H1 (cell line): ENCODE results near the gene ABCA2. TPM values are rescaled to one million over a fixed set of nuclear protein-coding genes. Genes with fewer than 3 reads are reported as not detected.

Experiments used
- CTCF ChIA-PET: fragments of 300-600 bp; sonication (Branson Sonifier 250); formaldehyde crosslinking; loops from one replicate; lab custom pipeline; 2021; ENCODE audit not compliant: partially characterized antibody; lab: Charles Lee
- POLR2A ChIA-PET: fragments of 300-600 bp; sonication (Branson Sonifier 250); formaldehyde crosslinking; loops from one replicate; lab custom pipeline; 2021; ENCODE audit warnings: inconsistent platforms; ENCODE audit not compliant: partially characterized antibody; lab: Charles Lee
- DNase-seq, 2 experiments: peaks; one replicate each; pipeline versions ENCODE4 v3.0.0 to v3.0.0-alpha.2; 2010 to 2022; ENCODE audit warnings: low spot score in 2 of 2, low read depth in 1 of 2, mixed read lengths in 1 of 2
- FAIRE-seq: peaks from 2 replicates; lab custom pipeline; 2011; peaks lifted over from hg19 to GRCh38; lab: Jason Lieb, UNC
- H2AFZ ChIP-seq: 2 replicates; pipeline ENCODE4 v1.8.1; 2012; ENCODE audit warnings: low read length, inconsistent platforms
- H2AK5ac ChIP-seq: 2 replicates; pipeline ENCODE4 v1.6.1; 2013; ENCODE audit warnings: low read depth, low read length
- H2BK120ac ChIP-seq: replicated peaks from 2 replicates; pipeline ENCODE3; 2013; ENCODE audit warnings: low read depth, low read length, inconsistent platforms
- H2BK12ac ChIP-seq: 2 replicates; pipeline ENCODE4 v1.6.1; 2013; ENCODE audit warnings: low read depth, low read length
- H2BK15ac ChIP-seq: 2 replicates; pipeline ENCODE4 v1.6.1; 2013; ENCODE audit warnings: low read length
- H2BK20ac ChIP-seq: 2 replicates; pipeline ENCODE4 v1.6.1; 2013; ENCODE audit warnings: low read length
- H2BK5ac ChIP-seq: 2 replicates; pipeline ENCODE4 v1.6.1; 2013; ENCODE audit warnings: low read depth, low read length
- H3K14ac ChIP-seq: 2 replicates; pipeline ENCODE4 v1.6.1; 2013; ENCODE audit warnings: inconsistent platforms; ENCODE audit not compliant: insufficient read length
- H3K18ac ChIP-seq: 2 replicates; pipeline ENCODE4 v1.6.1; 2013; ENCODE audit warnings: low read length; ENCODE audit errors: extremely low read depth
- H3K23ac ChIP-seq: 2 replicates; pipeline ENCODE4 v1.6.1; 2013; ENCODE audit warnings: inconsistent platforms; ENCODE audit not compliant: insufficient read length
- H3K23me2 ChIP-seq: 2 replicates; pipeline ENCODE4 v1.6.1; 2013; ENCODE audit warnings: low read depth, low read length
- H3K27ac ChIP-seq: 2 replicates; pipeline ENCODE4 v1.6.1; 2011; ENCODE audit warnings: low read depth, low read length, inconsistent platforms
- H3K27me3 ChIP-seq, 4 experiments: replicated peaks in 1 of 4; 1 replicate in 1 of 4; 2 replicates in 3 of 4; pipeline versions ENCODE4 v1.6.1 to v1.8.1; 2011 to 2013; ENCODE audit warnings: low read length in 3 of 4, mild to moderate bottlenecking in 3 of 4, inconsistent platforms in 2 of 4, mixed read lengths in 2 of 4, moderate library complexity in 1 of 4; ENCODE audit not compliant: control insufficient read depth in 3 of 4, insufficient read depth in 3 of 4; ENCODE audit errors: extremely low read depth in 1 of 4
- H3K36me3 ChIP-seq, 4 experiments: 2 replicates each; pipeline versions ENCODE4 v1.6.1 to v1.8.1; 2011 to 2013; ENCODE audit warnings: mild to moderate bottlenecking in 4 of 4, low read length in 3 of 4, moderate library complexity in 2 of 4, control low read depth in 1 of 4, inconsistent platforms in 1 of 4; ENCODE audit not compliant: insufficient read depth in 4 of 4, control insufficient read depth in 2 of 4
- H3K4ac ChIP-seq: replicated peaks from 2 replicates; pipeline ENCODE3; 2013; ENCODE audit warnings: low read length, low read depth, mixed read lengths, inconsistent platforms; ENCODE audit not compliant: insufficient read length
- H3K4me1 ChIP-seq, 4 experiments: replicated peaks in 1 of 4; 1 replicate in 1 of 4; 2 replicates in 3 of 4; pipeline versions ENCODE4 v1.6.1 to v1.8.1; 2011 to 2013; ENCODE audit warnings: low read length in 3 of 4, inconsistent platforms in 2 of 4, mixed read lengths in 1 of 4; ENCODE audit not compliant: insufficient read depth in 4 of 4, control insufficient read depth in 3 of 4
- H3K4me2 ChIP-seq, 2 experiments: 2 replicates each; pipeline versions ENCODE4 v1.6.1 to v1.8.1; 2011 to 2013; ENCODE audit warnings: low read depth in 2 of 2, low read length in 2 of 2, control low read depth in 1 of 2, inconsistent platforms in 1 of 2, mild to moderate bottlenecking in 1 of 2; ENCODE audit not compliant: insufficient read depth in 1 of 2
- H3K4me3 ChIP-seq, 4 experiments: fragments of 200-600, 300-600 bp in 1 of 4; sonication (generic), shearing (Covaris generic), sonication (Bioruptor Twin) in 1 of 4; 2 replicates each; pipeline versions ENCODE4 v1.5.1 to v1.8.1; 2011 to 2016; ENCODE audit warnings: low read length in 4 of 4, low read depth in 3 of 4, control low read depth in 2 of 4, inconsistent platforms in 2 of 4, mild to moderate bottlenecking in 2 of 4, mixed read lengths in 1 of 4, moderate library complexity in 1 of 4; ENCODE audit not compliant: insufficient read depth in 2 of 4; ENCODE audit errors: extremely low read depth in 1 of 4
- H3K56ac ChIP-seq: replicated peaks from 2 replicates; pipeline ENCODE3; 2013; ENCODE audit warnings: low read depth, mild to moderate bottlenecking, mixed read lengths, low read length, inconsistent platforms; ENCODE audit not compliant: insufficient read length
- H3K79me1 ChIP-seq: 2 replicates; pipeline ENCODE4 v1.6.1; 2013; ENCODE audit warnings: low read depth, low read length, control low read depth
- H3K79me2 ChIP-seq, 2 experiments: 2 replicates each; pipeline versions ENCODE4 v1.6.1 to v1.8.1; 2012 to 2013; ENCODE audit warnings: low read length in 2 of 2, mild to moderate bottlenecking in 2 of 2, inconsistent platforms in 1 of 2; ENCODE audit not compliant: insufficient read depth in 2 of 2, control insufficient read depth in 1 of 2
- H3K9ac ChIP-seq, 4 experiments: replicated peaks in 1 of 4; 1 replicate in 1 of 4; 2 replicates in 3 of 4; pipeline versions ENCODE4 v1.6.1 to v1.8.1; 2011 to 2013; ENCODE audit warnings: low read depth in 3 of 4, low read length in 3 of 4, control low read depth in 2 of 4, mild to moderate bottlenecking in 2 of 4, moderate library complexity in 2 of 4, inconsistent platforms in 1 of 4; ENCODE audit errors: extremely low read depth in 1 of 4
- H3K9me3 ChIP-seq, 2 experiments: 2 replicates each; pipeline versions ENCODE4 v1.6.1 to v1.8.1; 2012 to 2013; ENCODE audit warnings: mild to moderate bottlenecking in 2 of 2, moderate library complexity in 2 of 2, control low read depth in 1 of 2, inconsistent platforms in 1 of 2, low read depth in 1 of 2, low read length in 1 of 2, mixed read lengths in 1 of 2; ENCODE audit not compliant: insufficient read depth in 2 of 2
- H4K20me1 ChIP-seq, 2 experiments: replicated peaks in 1 of 2; 2 replicates each; pipeline versions ENCODE3 to v1.8.1; 2011 to 2013; ENCODE audit warnings: inconsistent platforms in 2 of 2, low read length in 2 of 2, mild to moderate bottlenecking in 1 of 2; ENCODE audit not compliant: insufficient read depth in 2 of 2, control insufficient read depth in 1 of 2
- H4K5ac ChIP-seq: 2 replicates; pipeline ENCODE4 v1.6.1; 2013; ENCODE audit warnings: low read length, low read depth, mixed read lengths, inconsistent platforms; ENCODE audit not compliant: insufficient read length
- H4K8ac ChIP-seq: 2 replicates; pipeline ENCODE4 v1.8.0; 2013; ENCODE audit warnings: mild to moderate bottlenecking, moderate library complexity, low read length, inconsistent platforms; ENCODE audit not compliant: insufficient read depth; ENCODE audit errors: extremely low read depth
- H4K91ac ChIP-seq: replicated peaks from 2 replicates; pipeline ENCODE3; 2013; ENCODE audit warnings: low read length, mixed read lengths, inconsistent platforms; ENCODE audit not compliant: insufficient read length
- ASH2L ChIP-seq: fragments of 200-600, 300-600 bp; sonication (generic); IDR thresholded peaks from one replicate; pipeline ENCODE4 v1.7.1; 2017; ENCODE audit warnings: low read length
- CHD2 ChIP-seq: IDR thresholded peaks from 2 replicates; pipeline ENCODE4 v1.6.1; 2012; ENCODE audit warnings: low read length, improper control_type of control experiment
- GABPA ChIP-seq: IDR thresholded peaks from 2 replicates; pipeline ENCODE4 v1.6.1; 2011; ENCODE audit warnings: mild to moderate bottlenecking, low read length, moderate library complexity, borderline replicate concordance; ENCODE audit not compliant: insufficient read depth
- GTF2F1 ChIP-seq: IDR thresholded peaks from 2 replicates; pipeline ENCODE4 v1.6.1; 2012; ENCODE audit warnings: low read depth, low read length, improper control_type of control experiment, borderline replicate concordance
- JUND ChIP-seq: IDR thresholded peaks from 2 replicates; pipeline ENCODE4 v1.6.1; 2011; ENCODE audit warnings: mild to moderate bottlenecking, improper control_type of control experiment, low read length
- POLR2AphosphoS5 ChIP-seq: IDR thresholded peaks from 2 replicates; pipeline ENCODE4 v1.6.1; 2011; ENCODE audit warnings: low read depth, low read length
- TCF12 ChIP-seq: IDR thresholded peaks from 2 replicates; pipeline ENCODE4 v1.6.1; 2011; ENCODE audit warnings: low read depth, mild to moderate bottlenecking, low read length
- ZNF274 ChIP-seq: IDR thresholded peaks from 2 replicates; pipeline ENCODE4 v1.7.0; 2012; ENCODE audit warnings: low read length, borderline replicate concordance; ENCODE audit errors: extremely low read depth
- WGBS, 2 experiments: shearing (Covaris generic) in 1 of 2; methylation state at CpG; one replicate each; pipeline versions ENCODE4 v1.1.6 to v1.1.7; 2013 to 2015; ENCODE audit warnings: low lambda C conversion rate in 2 of 2, mixed read lengths in 2 of 2, inconsistent platforms in 1 of 2, low coverage in 1 of 2, missing lambda C conversion rate in 1 of 2; ENCODE audit not compliant: insufficient replicate concordance in 2 of 2, insufficient coverage in 1 of 2, insufficient read length in 1 of 2; ENCODE audit errors: extremely low coverage in 1 of 2, missing lambda C conversion rate in 1 of 2; 5-methylcytosine and 5-hydroxymethylcytosine counted together
- polyA plus RNA-seq, 7 experiments: library from polyadenylated mRNA; depleted of rRNA in 3 of 7; stranded (reverse) in 5 of 7; unstranded in 2 of 7; fragments of >200 nt in 5 of 7; fragments of 200-250 nt in 2 of 7; gene quantifications; 1 replicate in 5 of 7; 2 replicates in 1 of 7; 4 replicates in 1 of 7; pipeline versions ENCODE4 v1.2.1 to v1.2.3, GENCODE V29; 2011 to 2013; ENCODE audit warnings: missing spikeins in 2 of 7, mixed read lengths in 2 of 7
- total RNA-seq: library from RNA; stranded (reverse); fragmentation: NEBNext Ultra II Directional; extraction: Animal tissue kit (Norgen Biotek cat#: 25700); gene quantifications from 2 replicates; pipeline ENCODE4 v1.2.1, GENCODE V29; 2021
- TF ChIP-seq, protein P1 (sequence below): IDR thresholded peaks from 2 replicates; pipeline ENCODE4 v1.6.1; 2011; ENCODE audit warnings: low read depth, mild to moderate bottlenecking, low read length; ENCODE audit not compliant: insufficient read depth

ABCA2 gene
- total and polyA plus RNA-seq, 2 of the 8 experiments (the other 6 are each of a cell fraction or from before 2014, with no cell fraction given): 12.5 to 14.3 TPM

- Histone ChIP-seq H2BK20ac (no peak overlapping the region), H3K23ac (no peak overlapping the region), H3K18ac (0 out of 2 replicates have a peak overlapping the region, but pooled peaks have one; percentile 38), H3K56ac (no peak overlapping the region), H2BK120ac (no peak overlapping the region), H3K23me2 (peaks cover 4% of the 10 kb centered on the region; the same call in 1 of the 2 replicates), H2AFZ (no peak overlapping the region), H2BK5ac (no peak overlapping the region), H3K9me3 (no peaks in the 10 kb centered on the region), H4K91ac (no peak overlapping the region), H2BK15ac (0 out of 2 replicates have a peak overlapping the region, but pooled peaks have one; percentile 40), H3K36me3 (no peaks in the 10 kb centered on the region), H3K27ac (no peak overlapping the region), H3K79me1 (no peaks in the 10 kb centered on the region), H3K4me3 (peak overlapping the region in 1 of 4 experiments; percentile 78; a peak in 4 of 8 replicates), H4K5ac (no peak overlapping the region), H3K14ac (no peak overlapping the region), H3K4me1 (peaks cover 0 to 11% (median 3%) of the 10 kb centered on the region in 4 experiments; a peak in 5 of 7 replicates), H3K27me3 (peaks cover 1 to 27% (median 15%) of the 10 kb centered on the region in 4 experiments; a peak in 6 of 7 replicates), H3K4ac (no peak overlapping the region), H3K9ac (no peak overlapping the region), H2AK5ac (no peak overlapping the region), H2BK12ac (peak overlapping the region; percentile 33; the same call in 1 of the 2 replicates), H3K79me2 (no peaks in the 10 kb centered on the region), H4K20me1 (no peaks in the 10 kb centered on the region), H3K4me2 (peak overlapping the region; percentile 39 to 91; a peak in 2 of 4 replicates), H4K8ac (no peak overlapping the region)
- DNase-seq (peak in 1 of 2 experiments; percentile 98), FAIRE-seq (peak; percentile 69)
- CTCF ChIA-PET: interaction anchor here (0.6 to 8.5 kb wide), 84 partner anchors 8 to 1038 kb away, joined by 3 to 110 read pairs (median 5); partner anchors contain the start of genes AJM1, C8G, CLIC3 and GRIN1
- POLR2A ChIA-PET: interaction anchor here (1.0 to 1.9 kb wide), 6 partner anchors 15 to 213 kb away, joined by 3 to 6 read pairs (median 4); partner anchors contain the start of gene TUBB4B
- 49% methylated on average over 19 of the region's 19 CpGs; no CpG with 5 or more reads in 1 of the 2 experiments for WGBS, 2 experiments
- TF ChIP-seq TCF12 (no peak), ASH2L (peak; percentile 10), GTF2F1 (no peak), CHD2 (no peak), ZNF274 (no peak), GABPA (peak; percentile 63; the same call in 1 of the 2 replicates), POLR2AphosphoS5 (no peak), JUND (no peak)
- TF ChIP-seq, protein P1, sequence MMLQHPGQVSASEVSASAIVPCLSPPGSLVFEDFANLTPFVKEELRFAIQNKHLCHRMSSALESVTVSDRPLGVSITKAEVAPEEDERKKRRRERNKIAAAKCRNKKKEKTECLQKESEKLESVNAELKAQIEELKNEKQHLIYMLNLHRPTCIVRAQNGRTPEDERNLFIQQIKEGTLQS: no peak
These were observed 1.3 kb upstream of the ABCA2 start for GRCh38 chr9:137029058-137029936.
